Bronchial epithelial cell (primary cell): ENCODE data around the gene MTX1. TPM values are rescaled to one million over a fixed set of nuclear protein-coding genes. Genes with fewer than 3 reads are reported as not detected.
"Not testable (repeated sequence)": the region's sequence is repeated elsewhere in the genome, so short reads cannot be mapped to it uniquely, and the experiment has no call there.

ENCODE experiments used
- DNase-seq: peaks from one replicate; pipeline ENCODE4 v3.0.0-alpha.2; 2010; ENCODE audit warnings: low read depth
- FAIRE-seq: peaks from 2 replicates; lab custom pipeline; 2011; peaks lifted over from hg19 to GRCh38; lab: Jason Lieb, UNC
- H3K27me3 ChIP-seq: 2 replicates; pipeline ENCODE4 v1.5.1; 2011; ENCODE audit warnings: low read length; ENCODE audit not compliant: control insufficient read depth, insufficient read depth
- H3K36me3 ChIP-seq: 2 replicates; pipeline ENCODE4 v1.5.1; 2011; ENCODE audit warnings: low read length; ENCODE audit not compliant: control insufficient read depth, insufficient read depth
- H3K4me3 ChIP-seq: 2 replicates; pipeline ENCODE4 v1.5.1; 2011; ENCODE audit warnings: mild to moderate bottlenecking, low read depth, low read length, control low read depth
- total RNA-seq: library from RNA; depleted of rRNA; stranded (reverse); fragments of >200 nt; gene quantifications from 2 replicates; pipeline ENCODE4 v1.2.1, GENCODE V29; 2014
- TF ChIP-seq, protein P1 (sequence below): IDR thresholded peaks from 2 replicates; pipeline ENCODE4 v1.5.1; 2011; ENCODE audit warnings: mild to moderate bottlenecking, moderate library complexity, low read length, control low read depth, inconsistent platforms; ENCODE audit not compliant: insufficient read depth, severe bottlenecking

Gene MTX1
- total RNA-seq, 1 donor from 2014 or later: 48.4 TPM

DNA sequence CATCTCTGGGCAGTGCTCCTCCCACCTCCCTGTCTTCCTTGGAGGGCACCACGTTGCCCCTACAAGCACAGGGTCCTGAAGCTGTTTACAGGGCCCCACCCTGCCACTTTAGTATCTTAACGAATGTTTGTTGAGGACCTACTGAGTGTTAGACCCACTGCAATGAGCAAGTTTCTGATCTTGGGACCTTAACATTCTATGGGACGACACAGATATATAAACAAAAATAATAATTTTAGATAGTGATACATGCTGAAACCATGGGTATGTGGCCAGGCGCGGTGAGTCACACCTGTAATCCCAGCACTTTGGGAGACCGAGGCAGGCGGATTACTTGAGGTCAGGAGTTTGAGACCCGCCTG is 36.6 kb downstream of the MTX1 start:
- H3K27me3 ChIP-seq: no peaks in the 10 kb centered on the region
- FAIRE-seq: no peak
- peaks cover 10% of the 10 kb centered on the region for H3K36me3 ChIP-seq
- peak overlapping the region; percentile 80 for H3K4me3 ChIP-seq
- TF ChIP-seq, protein P1, sequence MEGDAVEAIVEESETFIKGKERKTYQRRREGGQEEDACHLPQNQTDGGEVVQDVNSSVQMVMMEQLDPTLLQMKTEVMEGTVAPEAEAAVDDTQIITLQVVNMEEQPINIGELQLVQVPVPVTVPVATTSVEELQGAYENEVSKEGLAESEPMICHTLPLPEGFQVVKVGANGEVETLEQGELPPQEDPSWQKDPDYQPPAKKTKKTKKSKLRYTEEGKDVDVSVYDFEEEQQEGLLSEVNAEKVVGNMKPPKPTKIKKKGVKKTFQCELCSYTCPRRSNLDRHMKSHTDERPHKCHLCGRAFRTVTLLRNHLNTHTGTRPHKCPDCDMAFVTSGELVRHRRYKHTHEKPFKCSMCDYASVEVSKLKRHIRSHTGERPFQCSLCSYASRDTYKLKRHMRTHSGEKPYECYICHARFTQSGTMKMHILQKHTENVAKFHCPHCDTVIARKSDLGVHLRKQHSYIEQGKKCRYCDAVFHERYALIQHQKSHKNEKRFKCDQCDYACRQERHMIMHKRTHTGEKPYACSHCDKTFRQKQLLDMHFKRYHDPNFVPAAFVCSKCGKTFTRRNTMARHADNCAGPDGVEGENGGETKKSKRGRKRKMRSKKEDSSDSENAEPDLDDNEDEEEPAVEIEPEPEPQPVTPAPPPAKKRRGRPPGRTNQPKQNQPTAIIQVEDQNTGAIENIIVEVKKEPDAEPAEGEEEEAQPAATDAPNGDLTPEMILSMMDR: no peak
- DNase-seq: no peak

DNA sequence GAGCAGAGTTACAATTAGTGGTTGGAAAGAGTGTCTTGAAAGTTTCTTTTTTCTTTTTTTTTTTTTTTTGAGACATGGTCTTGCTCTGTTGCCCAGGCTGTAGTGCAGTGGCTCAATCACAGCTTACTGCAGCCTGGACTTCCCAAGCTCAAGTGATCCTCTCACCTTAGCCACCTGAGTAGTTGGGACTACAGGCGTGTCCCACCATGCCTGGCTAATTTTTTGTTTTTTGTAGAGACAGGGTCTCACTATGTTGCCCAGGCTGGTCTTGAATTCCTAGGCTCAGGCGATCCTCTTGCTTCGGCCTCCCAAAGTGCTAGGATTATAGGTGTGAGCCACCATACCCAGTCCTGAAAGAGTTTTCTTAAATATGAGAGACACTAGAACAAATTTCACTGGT is 38.3 kb downstream of the MTX1 start:
- H3K4me3 ChIP-seq, H3K36me3 ChIP-seq, DNase-seq, H3K27me3 ChIP-seq, FAIRE-seq: not testable (repeated sequence)

DNA sequence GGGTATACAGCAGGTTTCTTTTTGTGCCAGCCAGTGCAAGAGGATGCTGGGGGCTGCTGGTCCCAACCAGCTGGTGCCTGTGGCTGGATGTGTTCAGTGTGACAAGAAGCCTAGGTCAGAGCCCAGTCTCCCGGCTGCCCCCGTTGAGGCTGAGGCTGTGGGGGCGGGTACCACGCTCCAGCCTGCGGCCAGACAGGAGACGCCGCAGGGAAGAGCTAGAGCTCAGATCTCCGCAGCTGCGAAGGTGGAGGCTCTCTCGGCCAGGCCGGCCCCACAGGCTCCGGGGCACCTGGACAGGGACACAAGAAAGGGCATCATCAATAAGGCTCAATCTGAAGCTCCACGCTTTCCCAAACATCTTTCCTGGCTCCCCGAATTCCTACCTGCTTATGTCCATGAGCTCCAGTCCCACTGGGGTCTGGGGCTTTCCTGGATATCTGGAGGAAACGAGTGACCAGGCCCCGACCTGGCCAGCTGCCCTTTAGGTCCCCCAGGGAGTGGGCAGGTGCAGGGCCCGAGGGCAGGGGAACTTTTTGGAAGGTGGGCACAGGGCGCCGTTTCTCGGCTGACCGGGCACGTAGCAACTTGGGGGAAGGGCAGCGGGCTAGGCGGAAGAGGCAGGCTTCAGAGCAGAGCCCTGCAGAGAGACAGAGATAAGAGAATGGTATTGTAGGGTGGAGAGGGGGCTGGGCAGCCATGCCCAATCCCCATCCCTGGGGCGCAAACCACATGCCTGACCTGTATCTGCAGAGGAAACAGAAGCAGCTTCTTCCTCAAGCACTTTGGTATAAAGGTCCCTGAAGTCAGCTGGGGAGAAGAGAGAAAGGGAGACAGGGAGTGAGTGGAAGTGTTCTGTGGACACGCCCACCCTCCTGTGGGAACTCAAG is 39.4 kb downstream of the MTX1 start:
- no peak for FAIRE-seq
- peaks cover 10% of the 10 kb centered on the region for H3K36me3 ChIP-seq

DNA sequence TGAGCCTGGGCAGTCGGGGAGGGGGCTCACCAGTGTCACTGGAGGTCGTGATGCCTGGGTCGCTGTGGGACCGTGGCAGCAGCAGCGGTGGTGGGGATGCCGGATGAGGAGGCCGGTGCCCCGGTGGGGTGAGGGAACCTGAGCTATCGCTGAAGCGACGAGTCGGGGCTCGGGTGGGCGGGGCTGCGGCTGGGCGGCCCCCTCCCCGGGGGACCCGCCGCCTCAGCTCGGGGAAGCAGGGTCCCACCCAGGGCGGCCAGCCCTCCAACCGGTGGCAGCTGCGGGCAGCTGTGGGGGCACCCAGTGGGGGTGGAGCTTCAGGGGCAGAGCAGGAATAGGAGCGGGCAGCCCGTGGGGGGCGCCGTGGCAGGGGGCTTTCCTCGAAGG is 41.7 kb downstream of the MTX1 start:
- DNase-seq (no peak), FAIRE-seq (no peak)
- TF ChIP-seq, protein P1: no peak
- H3K36me3 ChIP-seq: peaks cover 10% of the 10 kb centered on the region
- no peak overlapping the region for H3K4me3 ChIP-seq
- no peaks in the 10 kb centered on the region for H3K27me3 ChIP-seq

More for the DNA sequence above, 39.4 kb downstream of the MTX1 start:
- TF ChIP-seq, protein P1: no peak
- Histone ChIP-seq H3K27me3 (no peaks in the 10 kb centered on the region), H3K4me3 (no peak overlapping the region)
- DNase-seq: no peak

DNA sequence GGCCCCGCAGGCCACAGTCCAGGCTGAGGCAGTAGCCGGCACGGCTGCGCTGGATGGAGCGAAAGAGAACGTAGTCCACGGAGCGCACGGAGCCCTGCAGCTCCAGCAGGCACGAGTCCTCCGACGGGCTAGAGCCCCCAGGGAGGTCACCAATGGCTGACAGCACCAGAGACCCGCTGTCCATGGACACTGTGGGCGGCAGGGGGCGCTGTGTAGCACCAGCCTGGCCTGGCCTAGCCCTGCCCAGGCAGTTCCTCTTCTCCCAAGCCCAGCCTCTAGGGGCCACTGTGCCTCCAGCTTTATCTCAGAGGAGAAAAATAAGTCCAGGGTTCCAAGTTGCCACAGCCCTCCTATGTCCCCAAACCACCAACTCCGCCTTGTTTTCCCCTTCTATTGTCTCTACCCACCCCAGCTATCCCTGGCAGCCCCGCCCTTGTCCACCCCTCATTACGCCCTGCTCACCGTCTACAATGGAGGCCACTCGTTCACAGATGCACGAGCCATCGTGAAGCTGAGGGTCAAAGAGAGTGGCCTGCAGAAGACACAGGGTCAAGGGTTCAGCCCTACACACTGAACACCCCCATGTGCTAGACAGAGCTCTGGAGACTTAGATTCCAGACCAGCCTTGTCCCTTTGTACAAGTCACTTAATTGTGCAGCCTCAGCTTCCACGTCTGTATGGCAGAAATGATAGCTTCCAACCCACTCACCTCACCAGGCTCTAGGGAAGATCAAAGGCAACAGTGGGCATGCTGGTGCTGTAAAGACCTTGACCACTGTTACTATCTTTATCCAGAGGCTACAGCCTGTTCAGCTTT is 42.3 kb downstream of the MTX1 start:
- FAIRE-seq (no peak), DNase-seq (peak; percentile 72)
- Histone ChIP-seq H3K27me3 (no peaks in the 10 kb centered on the region), H3K4me3 (no peak overlapping the region), H3K36me3 (peaks cover 10% of the 10 kb centered on the region)
- TF ChIP-seq, protein P1: peak; percentile 99

DNA sequence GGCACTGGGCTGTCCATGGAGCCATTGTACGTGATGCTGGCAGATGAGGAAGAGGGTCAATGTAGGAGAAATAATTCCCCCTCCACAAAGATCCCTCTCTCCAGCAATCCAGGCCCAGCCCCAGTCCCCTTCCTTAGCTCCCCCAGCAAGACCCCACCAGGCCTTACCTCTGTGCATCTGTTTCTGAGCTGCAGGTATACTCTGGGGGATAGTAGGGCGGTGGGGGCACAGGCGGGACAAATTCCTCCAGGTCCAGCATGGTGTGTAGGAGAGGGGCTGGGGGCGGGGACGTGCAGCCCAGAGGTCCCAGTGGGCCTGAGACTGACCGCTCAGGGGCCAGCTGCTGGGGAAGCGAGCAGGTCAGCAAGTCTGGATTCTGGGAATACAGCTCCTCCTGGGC is 43.1 kb downstream of the MTX1 start:
- DNase-seq: no peak
- Histone ChIP-seq H3K36me3 (peaks cover 11% of the 10 kb centered on the region), H3K27me3 (no peaks in the 10 kb centered on the region), H3K4me3 (no peak overlapping the region)
- FAIRE-seq: no peak
- TF ChIP-seq, protein P1: no peak
